ENCODE measurements around the gene ZBTB7B. TPM values are rescaled to one million over a fixed set of nuclear protein-coding genes. Genes with fewer than 3 reads are reported as not detected.
A peak's percentile ranks its signal among the peaks of the same experiment; 100 is the strongest.

The ZBTB7B gene
- total and polyA plus RNA-seq, 9 of the 15 experiments (the other 6 are each of a cell fraction or from before 2014, with no cell fraction given) = 0.04 to 46.5 (median 15.2) TPM

DNA sequence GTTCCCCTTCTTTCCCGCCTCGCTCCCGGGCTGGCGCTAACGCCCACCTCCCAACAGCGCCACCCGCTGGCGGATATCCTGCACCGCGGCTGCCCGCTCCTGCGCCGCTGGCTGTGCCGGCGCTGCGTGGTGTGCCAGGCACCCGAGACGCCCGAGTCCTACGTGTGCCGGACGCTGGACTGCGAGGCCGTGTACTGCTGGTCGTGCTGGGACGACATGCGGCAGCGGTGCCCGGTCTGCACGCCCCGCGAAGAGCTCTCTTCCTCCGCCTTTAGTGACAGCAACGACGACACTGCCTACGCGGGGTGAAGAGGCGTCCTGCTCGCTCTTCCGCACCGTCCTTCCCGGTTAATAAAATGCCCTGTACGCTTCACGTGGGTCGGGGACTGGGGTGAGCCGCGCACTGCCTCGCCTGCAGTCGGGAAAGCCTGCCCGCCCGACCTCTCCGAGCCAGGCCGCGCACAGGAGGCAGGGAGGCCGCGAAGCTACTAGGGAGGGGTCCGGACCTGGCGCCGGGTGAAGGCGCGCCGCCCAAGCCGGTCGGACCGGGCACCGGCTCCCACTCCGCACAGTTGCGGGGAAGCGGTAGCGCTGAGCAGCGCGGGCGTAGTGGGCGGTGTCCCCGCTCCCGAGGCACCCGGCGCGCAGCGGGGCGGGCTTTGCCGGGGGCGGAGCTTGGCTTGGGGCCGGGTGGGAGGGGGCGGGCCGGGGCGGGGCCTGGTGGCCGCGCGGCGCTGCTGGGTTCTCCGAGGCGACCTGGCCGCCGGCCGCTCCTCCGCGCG is 48.1 kb downstream of the ZBTB7B start, which contains the start of gene ADAM15 (continued):
- TF ChIP-seq CREB1 (IDR thresholded peaks at IDR 0.05) (peak; percentile 36; the same call in 1 of the 2 replicates), CREB1 (CRISPR knock-in tag; IDR thresholded peaks at IDR 0.05) (peak; percentile 68), MIER1 (IDR thresholded peaks at IDR 0.05; ENCODE audit: low read depth) (no peak; the same call in 1 of the 2 replicates), CBX8 (IDR thresholded peaks at IDR 0.05; ENCODE audit: borderline replicate concordance, extremely low read depth, low read depth, low read length, poor library complexity, severe bottlenecking) (no peak), ZNF551 (CRISPR knock-in tag; IDR thresholded peaks at IDR 0.05) (no peak), SNRNP70 (optimal IDR thresholded peaks at IDR 0.05; ENCODE audit: low read depth, low read length) (no peak), TCFL5 (CRISPR knock-in tag; conservative IDR thresholded peaks at IDR 0.05) (no peak), ESRRA (IDR thresholded peaks at IDR 0.05; ENCODE audit: borderline replicate concordance, low read depth) (peak; percentile 22; the same call in 1 of the 2 replicates), HNRNPUL1 (IDR thresholded peaks at IDR 0.05; ENCODE audit: low read length) (no peak), KDM2B (CRISPR knock-in tag; IDR thresholded peaks at IDR 0.05) (peak; percentile 38; the same call in 1 of the 2 replicates), MTA2 (IDR thresholded peaks at IDR 0.05; ENCODE audit: low read depth) (no peak), ZFPM2 (CRISPR knock-in tag; IDR thresholded peaks at IDR 0.05) (no peak), KAT8 (IDR thresholded peaks at IDR 0.05; ENCODE audit: low read depth) (no peak), MTA1 (IDR thresholded peaks at IDR 0.05; ENCODE audit: borderline replicate concordance) (peak; percentile 26; the same call in 1 of the 2 replicates), ZNF175 (CRISPR knock-in tag; IDR thresholded peaks at IDR 0.05; ENCODE audit: low read depth) (no peak), PTRF (tag; IDR thresholded peaks at IDR 0.05) (no peak), COPS2 (conservative IDR thresholded peaks at IDR 0.05) (no peak), ZNF282 (CRISPR knock-in tag; IDR thresholded peaks at IDR 0.05) (no peak), SNIP1 (IDR thresholded peaks at IDR 0.05; ENCODE audit: low read depth) (no peak)
- TF ChIP-seq, protein P1, sequence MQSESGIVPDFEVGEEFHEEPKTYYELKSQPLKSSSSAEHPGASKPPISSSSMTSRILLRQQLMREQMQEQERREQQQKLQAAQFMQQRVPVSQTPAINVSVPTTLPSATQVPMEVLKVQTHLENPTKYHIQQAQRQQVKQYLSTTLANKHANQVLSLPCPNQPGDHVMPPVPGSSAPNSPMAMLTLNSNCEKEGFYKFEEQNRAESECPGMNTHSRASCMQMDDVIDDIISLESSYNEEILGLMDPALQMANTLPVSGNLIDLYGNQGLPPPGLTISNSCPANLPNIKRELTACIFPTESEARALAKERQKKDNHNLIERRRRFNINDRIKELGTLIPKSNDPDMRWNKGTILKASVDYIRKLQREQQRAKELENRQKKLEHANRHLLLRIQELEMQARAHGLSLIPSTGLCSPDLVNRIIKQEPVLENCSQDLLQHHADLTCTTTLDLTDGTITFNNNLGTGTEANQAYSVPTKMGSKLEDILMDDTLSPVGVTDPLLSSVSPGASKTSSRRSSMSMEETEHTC (IDR thresholded peaks at IDR 0.05) = peak; percentile 28; the same call in 1 of the 2 replicates
- TF ChIP-seq, protein P2, sequence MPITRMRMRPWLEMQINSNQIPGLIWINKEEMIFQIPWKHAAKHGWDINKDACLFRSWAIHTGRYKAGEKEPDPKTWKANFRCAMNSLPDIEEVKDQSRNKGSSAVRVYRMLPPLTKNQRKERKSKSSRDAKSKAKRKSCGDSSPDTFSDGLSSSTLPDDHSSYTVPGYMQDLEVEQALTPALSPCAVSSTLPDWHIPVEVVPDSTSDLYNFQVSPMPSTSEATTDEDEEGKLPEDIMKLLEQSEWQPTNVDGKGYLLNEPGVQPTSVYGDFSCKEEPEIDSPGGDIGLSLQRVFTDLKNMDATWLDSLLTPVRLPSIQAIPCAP (CRISPR knock-in tag; IDR thresholded peaks at IDR 0.05; ENCODE audit: borderline replicate concordance) = no peak
- TF ChIP-seq, protein P3, sequence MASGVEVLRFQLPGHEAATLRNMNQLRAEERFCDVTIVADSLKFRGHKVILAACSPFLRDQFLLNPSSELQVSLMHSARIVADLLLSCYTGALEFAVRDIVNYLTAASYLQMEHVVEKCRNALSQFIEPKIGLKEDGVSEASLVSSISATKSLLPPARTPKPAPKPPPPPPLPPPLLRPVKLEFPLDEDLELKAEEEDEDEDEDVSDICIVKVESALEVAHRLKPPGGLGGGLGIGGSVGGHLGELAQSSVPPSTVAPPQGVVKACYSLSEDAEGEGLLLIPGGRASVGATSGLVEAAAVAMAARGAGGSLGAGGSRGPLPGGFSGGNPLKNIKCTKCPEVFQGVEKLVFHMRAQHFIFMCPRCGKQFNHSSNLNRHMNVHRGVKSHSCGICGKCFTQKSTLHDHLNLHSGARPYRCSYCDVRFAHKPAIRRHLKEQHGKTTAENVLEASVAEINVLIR (CRISPR knock-in tag; IDR thresholded peaks at IDR 0.05) = no peak
- TF ChIP-seq, protein P4, sequence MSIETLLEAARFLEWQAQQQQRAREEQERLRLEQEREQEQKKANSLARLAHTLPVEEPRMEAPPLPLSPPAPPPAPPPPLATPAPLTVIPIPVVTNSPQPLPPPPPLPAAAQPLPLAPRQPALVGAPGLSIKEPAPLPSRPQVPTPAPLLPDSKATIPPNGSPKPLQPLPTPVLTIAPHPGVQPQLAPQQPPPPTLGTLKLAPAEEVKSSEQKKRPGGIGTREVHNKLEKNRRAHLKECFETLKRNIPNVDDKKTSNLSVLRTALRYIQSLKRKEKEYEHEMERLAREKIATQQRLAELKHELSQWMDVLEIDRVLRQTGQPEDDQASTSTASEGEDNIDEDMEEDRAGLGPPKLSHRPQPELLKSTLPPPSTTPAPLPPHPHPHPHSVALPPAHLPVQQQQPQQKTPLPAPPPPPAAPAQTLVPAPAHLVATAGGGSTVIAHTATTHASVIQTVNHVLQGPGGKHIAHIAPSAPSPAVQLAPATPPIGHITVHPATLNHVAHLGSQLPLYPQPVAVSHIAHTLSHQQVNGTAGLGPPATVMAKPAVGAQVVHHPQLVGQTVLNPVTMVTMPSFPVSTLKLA (conservative IDR thresholded peaks at IDR 0.05) = peak; percentile 62 to 82

Measured in K562 (cell line).